HG03575 (cell line): ENCODE data around the gene CYBC1.
"Not testable (repeated sequence)": the region's sequence is repeated elsewhere in the genome, so short reads cannot be mapped to it uniquely, and the experiment has no call there.

Source experiments
- ATAC-seq: cut with Tn5 transposase; IDR thresholded peaks from one replicate; pipeline ENCODE4 v1.9.1; 2021; ENCODE audit not compliant: unreplicated experiment, insufficient number of reproducible peaks, low FRiP score; ENCODE audit errors: extremely low read depth

Gene CYBC1

DNA sequence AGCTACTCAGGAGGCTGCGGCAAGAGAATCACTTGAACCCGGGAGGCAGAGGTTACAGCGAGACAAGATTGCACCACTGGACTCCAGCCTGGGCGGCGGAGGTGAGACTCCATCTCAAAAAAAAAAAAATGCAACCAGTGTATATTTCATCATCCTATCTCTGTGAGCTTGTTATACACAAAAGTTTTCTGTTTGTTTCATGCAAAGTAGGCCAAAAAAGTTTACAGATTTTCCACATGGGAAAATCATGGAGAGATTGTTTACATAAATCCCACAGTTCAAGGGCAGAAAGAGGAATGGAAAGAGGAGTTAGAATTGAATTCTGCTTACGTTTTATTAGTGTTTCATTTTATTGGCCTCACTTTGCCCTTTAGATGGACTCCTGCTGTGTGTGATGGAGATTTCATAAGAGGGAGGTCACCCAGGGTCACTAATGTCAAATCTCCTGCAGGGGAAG is 32.7 kb upstream of the CYBC1 start:
- ATAC-seq: no peak

DNA sequence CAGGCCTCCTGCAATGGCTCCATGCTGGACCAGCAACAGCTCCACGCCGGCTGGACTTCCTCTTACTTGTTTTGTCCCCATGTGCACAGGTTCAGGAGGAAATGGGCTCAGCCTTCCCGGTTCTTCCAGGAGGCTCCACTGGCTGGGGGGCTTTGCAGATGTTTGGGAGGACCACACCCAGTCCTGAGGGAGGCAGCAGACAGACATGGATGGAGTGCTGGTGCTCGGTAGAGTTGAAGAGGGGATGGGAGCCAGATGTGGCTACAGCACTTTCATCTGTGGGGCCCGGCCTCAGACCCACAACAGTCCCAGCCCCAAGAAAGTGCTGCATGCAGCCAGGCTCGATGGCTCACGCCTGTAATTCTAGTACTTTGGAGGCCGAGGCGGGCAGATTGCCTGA is 29.8 kb upstream of the CYBC1 start:
- ATAC-seq: no peak

DNA sequence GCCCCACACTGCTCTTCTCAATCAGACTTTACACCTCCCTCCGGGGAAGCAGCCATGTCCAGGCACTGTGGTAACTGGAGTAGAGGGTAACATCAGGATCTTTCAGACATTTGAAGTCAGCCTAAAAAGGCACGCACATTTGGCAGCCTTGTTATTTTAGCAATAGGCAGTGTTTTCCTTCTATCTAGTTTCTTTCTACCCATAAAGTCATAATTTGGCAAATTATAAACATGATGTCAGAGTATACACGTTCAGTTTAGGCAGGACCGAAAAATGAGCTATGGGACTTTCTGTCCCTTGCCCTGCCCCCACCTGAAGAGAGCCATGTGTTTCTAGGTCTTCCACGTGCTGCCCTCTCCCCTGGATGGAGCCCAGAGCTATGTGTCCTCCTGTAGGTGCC is 29.1 kb upstream of the CYBC1 start:
- no peak for ATAC-seq

DNA sequence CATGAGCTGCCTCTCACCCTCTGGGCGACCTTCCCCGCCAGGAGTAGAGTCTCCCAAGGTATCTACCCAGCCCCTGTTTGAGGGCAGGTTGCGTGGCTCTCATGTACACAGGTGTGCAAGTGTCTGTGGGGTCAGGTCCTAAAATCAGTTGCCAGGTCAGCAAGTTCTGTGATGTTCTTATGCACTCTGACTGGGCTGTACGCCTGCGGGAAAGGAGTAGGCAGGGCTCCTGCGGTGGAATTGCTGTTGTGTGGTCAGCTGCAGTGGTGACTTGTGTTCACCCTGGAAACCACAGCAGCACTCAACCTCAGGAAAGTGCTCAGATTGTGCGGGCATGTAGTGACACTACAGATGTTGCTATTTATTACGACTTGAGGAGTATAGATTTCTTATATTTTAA is 27.4 kb upstream of the CYBC1 start:
- ATAC-seq: no peak

DNA sequence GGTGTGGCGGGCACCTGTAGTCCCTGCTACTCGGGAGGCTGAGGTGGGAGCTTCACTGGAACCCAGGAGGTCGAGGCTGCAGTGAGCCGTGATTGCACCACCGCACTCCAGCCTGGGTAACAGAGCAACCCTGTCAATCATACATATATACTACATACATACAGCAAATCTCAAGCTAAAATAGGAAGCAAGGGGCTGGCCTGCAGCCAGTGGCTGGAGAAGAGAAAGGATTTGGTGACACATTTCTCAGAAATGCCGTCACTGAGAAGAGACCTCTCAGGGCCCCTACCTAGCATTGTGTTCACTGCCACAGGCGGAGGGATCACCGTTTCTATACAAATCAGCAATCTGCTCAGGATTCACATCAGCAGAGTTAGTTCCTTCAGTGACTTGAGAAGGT is 24.9 kb upstream of the CYBC1 start:
- no peak for ATAC-seq

DNA sequence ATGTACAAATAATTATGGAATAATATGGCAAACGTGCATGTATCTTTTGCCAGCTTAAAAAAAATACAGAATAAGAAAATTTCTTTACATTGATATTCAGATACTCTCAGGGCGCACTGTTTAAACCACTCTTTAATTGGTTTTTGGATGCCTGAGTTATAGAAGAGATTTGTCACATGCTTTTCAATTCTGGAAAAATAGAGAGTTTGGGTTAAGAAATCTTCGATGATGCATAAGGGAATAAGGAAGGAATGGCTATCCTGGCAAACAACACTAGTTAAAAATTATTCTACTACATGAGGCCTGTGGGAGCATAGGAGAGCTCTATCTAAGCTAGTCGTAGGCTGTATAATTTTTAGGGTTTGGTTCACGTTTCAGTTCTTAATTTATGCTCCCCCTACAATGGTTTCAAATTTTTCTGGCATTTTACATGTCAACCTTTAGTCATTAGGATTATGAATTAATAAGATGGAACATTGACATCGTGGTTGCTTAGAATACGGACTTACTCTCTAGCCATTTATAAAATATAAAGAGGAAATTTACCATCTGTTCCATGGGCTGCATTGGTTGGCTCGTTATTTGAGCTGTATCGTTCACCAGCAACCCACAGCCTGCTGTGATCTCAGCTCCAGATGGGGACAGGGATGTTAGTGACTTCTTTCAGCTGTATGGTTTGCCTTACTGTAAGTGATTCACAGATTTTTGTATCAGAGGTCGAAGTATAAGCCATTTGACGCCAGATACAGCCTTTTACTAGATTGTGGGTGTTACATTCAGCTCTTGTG is 23.9 kb upstream of the CYBC1 start:
- ATAC-seq: no peak

DNA sequence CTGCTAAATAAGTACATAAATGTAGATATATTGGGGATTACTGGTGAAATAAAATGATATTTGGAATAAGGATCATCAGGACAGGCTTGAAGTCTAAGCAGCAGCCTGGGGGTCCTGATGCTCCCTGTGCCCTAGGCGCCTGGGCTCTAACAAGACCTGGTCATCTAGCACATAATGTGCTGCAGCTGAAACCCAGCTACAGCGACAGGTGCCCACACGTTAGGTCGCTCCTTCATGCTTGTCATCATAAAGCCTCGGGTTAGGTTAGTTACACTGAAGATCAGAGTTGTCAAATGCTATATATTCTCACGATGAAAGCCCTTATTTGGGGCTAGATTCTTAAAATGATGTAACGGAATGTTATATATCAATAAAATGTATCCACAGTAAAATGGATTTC is 19.5 kb upstream of the CYBC1 start:
- no peak for ATAC-seq

DNA sequence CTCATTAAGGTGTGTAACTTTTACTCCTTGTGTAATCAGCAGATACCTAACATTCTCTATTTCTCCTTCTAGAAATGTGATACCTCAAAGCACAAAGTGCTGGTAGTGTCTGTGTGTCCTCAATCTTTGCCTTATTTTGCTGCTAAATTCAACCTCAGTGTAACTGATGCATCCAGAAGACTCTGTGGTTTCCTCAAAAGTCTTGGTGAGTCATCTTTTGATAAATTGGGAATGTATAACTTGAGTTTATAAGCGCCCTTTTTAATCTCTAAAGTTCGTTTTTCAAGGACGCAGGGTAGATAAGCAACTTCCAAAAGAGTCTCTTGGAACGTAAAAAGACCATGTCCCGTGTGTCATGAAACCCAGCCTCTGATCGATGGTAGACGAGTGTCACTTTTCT is 18.1 kb upstream of the CYBC1 start:
- ATAC-seq: no peak

DNA sequence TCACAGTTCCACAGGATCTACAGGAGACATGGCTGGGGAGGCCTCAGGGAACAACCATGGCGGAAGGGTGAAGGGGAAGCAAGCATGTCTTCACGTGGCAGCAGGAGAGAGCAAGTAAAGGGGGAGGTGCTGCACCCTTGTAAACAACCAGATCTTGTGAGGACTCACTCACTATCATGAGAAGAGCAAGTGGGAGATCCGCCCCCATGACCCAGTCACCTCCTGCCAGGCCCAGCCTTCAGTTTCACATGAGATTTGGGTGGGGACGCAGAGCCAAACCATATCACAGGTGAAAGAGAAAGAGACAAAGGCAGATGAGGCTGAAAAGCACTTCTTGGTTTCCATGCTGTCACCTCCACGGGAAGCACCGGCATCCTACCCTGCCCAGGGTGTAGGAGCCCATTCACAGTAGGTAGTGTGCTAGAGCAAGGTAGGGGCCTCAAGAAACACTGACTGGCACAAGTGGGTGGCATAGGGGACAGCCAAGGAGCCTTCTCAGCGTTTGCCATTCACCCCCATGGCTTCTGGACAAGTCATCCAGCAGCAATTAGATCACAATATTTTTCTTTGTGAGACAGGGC is 14.6 kb upstream of the CYBC1 start:
- no peak for ATAC-seq

DNA sequence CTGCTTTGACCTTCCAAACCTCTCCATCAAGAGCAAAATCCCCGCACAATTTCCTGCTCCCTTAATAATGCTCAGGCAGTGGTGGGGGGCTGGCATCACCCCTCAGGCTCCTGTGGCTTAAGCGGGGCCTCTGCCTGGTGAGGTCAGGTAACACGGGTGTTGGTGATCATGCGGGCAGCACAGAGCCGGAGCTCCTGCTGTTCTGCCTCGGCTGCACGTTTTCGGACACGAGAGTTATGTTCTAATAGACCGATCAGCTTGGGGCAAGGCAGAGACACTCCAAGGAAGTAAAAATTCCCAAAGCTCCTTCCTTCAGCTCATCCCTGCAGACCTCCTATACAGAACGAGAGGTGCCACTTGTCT is 14.0 kb upstream of the CYBC1 start:
- ATAC-seq: no peak

DNA sequence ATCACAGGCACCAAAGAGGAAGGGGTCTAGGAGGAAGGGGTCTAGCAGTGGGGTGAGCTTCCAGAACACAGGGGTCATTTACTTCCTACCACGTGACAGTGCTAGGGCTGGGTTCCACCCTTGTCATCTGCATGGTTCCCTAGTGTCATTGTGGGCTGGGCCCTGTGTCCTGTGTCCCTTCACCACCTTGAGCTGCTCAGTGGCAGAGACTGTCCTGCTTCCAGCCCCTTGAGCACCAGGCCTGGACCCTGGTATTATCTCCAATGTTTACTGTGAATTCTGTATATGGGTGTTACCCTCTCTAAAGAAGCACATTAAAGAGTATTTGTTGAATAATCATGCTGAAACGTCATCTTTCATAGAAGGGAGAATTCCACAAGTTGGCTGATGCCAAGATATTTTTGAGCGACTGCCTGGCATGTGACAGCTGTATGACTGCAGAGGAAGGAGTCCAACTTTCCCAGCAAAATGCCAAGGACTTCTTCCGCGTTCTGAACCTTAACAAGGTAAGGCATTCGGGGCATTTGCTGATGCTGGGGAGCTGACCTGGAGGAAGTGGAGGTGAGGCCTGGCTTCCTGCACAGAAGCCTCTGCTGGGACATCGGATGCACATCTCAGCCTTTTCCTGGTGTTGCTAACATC is 13.5 kb upstream of the CYBC1 start:
- ATAC-seq: no peak

DNA sequence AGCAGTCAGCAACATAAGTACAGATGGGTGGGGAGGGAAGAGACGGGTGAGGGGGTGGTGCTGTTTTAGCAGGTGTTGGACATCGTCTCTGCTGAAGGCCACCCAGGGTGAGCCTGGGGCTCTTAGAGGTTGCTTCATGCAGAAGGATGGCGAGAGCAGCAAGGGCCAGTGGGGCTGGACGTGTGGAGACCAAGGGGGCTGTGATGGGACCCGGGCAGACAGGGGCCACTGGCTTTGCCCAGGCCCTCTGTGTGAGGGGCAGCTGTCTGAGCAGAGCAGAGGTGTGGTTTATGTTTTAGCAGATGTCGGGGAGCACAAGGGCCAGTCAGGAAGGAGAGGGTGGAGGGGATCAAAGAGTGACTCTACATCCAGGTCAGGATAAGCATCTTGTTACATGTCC is 12.8 kb upstream of the CYBC1 start:
- ATAC-seq: no peak

DNA sequence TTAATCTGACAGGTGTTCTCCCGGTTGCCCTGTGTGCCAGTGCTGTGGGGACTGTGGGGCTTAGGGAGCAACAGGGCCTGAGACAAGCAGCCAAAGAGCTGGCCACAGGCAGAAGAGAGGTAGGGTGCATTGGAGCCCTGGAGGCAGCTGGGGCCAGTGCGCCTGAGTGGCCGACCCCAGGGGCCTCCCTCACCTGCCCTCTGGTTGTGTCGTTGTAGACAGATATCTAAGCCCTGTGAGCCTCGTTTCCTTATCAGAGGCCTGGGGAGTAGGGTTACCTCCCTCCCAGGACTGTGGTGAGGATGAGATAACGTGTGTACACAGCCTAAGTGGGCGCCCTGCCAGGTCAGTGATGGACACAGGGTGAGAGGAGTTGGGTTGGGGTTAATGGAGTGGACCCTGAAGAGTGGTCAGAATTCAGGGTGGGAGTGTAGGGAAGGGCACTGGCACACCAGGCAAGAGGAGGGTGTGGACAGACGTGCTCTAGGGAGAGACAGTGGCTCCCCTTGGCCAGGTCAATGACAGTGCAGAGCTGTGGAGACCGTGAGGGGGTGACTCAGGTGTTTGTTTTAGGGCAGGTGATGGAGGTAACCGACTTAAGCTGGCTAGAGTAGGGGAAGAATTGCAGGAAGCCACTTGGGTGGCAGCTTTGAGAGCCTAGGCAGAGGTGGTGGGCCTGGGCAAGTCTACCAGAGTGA is 11.4 kb upstream of the CYBC1 start:
- no peak for ATAC-seq

DNA sequence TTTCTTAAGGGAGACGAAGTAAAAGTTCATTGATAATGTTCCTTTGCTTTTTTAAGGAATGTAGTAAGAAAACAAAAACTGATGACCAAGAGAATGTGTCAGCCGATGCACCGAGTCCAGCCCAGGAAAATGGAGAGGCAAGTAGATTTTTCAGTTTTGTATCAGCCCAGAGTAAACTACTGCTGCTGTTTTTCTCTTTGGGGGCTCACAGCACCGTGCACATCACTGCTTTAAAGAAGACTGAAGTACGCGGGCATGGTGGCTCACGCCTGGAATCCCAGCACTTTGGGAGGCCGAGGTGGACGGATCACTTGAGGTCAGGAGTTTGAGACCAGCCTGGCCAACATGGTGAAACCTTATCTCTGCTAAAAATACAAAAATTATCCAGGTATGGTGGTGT is 9.4 kb upstream of the CYBC1 start:
- not testable (repeated sequence) for ATAC-seq

DNA sequence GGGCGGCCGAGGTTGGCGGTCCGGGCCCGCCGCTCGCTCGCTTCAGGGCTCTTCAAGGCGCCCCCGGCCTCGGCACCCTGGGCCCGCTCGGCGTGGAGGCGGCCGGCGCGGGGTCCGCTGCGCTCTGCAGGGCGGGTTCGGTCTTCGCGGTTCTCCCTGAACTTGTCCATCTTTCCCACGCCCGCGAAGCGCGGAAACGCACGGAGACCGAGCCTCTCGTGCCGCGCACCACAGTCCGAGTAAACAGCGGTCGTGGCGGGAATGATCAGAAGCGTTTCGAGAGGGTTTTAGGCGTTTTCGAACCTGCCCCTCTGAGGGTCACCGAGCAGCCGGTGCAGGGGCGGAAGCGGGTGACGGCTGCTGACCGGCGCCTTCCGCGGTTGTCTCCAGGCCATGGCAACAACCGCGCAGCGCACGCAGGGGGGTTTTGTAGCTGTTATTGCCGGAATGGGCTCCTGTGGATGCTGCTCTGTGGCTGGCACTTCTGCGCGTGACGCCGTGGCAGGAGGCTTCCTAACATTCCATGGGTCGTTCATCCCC is 8.4 kb upstream of the CYBC1 start:
- no peak for ATAC-seq

DNA sequence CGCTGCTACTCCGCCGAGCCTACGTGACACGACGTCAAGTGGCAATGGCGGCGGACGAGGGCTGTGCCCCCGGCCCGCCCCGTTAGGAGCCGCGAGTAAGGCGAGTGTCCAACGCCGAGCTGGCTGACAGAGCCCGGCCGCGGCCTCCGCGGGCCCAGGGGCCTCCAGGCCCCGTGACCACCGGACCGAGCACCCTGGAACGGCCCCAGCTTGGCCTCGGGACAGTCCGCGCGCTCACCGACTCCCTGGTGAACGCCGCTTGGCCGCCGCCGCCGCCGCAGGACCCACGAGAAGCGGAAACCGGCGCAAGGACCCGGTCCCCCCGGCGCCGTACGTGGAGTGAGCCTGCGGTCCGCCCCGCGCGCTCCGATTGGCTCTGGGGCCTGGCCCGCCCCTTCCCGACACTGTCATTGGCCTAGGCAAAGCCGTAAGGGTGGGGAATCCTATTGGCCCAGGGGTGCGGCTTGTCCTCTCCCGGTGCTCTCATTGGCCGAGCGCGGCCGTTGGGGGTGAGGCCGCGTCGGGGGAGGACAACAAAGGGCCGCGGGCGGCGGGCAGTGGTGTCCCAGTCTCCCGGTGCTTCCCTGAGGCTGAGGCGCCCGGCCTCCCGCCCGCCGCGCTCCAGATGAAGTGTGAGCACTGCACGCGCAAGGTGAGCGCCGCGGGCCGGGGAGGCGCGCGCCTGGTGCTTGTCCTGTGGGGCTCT is 7.8 kb upstream of the CYBC1 start, which contains the start of gene NARF:
TSS of gene NARF (plus strand) at position 563 of the 706 bp plus-strand sequence. CDS start at position 626, 63 bp downstream.
- ATAC-seq: peak; percentile 53

DNA sequence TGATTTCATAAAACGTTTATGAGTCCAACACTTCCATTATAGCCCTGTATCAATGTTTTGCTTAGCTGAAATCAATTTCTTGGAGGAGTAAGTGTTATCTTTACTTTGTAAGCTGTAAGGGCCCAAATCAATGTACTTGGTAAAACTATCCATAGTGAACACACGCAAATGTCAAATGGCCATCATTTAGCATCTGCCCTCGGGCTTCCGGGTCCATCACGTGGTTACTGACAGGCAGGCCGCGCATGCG is 7.3 kb upstream of the CYBC1 start:
- ATAC-seq: no peak

DNA sequence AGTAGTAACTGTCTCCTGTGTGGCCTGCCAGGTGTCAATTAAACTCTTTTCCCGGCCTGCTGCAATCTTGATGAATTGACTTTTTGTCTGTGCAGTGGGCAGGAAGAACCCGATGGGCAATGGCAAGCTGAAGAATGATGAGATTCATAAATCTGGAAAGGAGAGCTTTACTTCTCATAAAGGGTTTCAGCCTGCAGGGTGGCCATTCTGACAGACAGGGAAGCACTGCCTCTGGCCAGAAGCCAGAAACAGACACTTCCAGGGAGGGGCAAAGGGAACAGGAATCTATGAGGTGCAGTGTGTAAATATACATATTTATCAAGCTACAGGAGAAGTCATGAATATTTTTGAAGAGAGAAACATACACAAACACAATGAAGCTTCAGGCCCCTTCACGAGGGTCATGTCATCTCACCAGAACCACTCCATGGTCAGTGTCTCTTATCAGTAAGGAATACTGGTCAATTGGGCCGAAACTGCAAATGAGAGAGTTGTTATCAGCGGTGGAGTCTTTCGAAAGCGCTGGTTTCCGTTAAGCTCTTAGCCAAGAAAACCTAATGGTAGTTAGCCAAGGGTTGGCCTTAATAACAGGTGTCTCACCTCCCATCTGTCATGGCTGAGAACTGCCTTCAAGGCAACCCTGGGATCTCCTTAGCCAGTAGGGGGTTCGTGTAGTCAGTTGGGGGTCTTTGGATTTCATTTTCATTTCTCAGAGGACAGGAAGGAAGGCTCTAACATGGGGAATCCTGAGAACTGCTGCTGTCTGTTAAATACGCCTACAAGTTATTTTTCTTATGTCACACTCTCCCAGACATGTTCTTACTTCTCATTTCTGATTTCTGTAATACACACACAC is 6.7 kb upstream of the CYBC1 start:
- ATAC-seq: no peak
